HFF-Myc (cell line): ENCODE data around the gene CACNB3.

Source experiments
- DNase-seq: peaks from one replicate; pipeline ENCODE4 v3.0.0-alpha.2; 2011; ENCODE audit warnings: low read depth; ENCODE audit errors: extremely low read depth
- H3K4me3 ChIP-seq: replicated peaks from 2 replicates; pipeline ENCODE4 v1.5.1; 2011; ENCODE audit warnings: low read depth, mild to moderate bottlenecking, control low read depth, low read length
- CTCF ChIP-seq: IDR thresholded peaks from 2 replicates; pipeline ENCODE4 v1.5.1; 2012; ENCODE audit warnings: mild to moderate bottlenecking, low read depth, low read length, control low read depth; ENCODE audit errors: missing control alignments

The CACNB3 gene

GRCh38 chr12:48819986-48820725 lies 1.9 kb downstream of the CACNB3 start:
- no peak overlapping the region for H3K4me3 ChIP-seq
- DNase-seq: no peak
- TF ChIP-seq CTCF: no peak

DNA sequence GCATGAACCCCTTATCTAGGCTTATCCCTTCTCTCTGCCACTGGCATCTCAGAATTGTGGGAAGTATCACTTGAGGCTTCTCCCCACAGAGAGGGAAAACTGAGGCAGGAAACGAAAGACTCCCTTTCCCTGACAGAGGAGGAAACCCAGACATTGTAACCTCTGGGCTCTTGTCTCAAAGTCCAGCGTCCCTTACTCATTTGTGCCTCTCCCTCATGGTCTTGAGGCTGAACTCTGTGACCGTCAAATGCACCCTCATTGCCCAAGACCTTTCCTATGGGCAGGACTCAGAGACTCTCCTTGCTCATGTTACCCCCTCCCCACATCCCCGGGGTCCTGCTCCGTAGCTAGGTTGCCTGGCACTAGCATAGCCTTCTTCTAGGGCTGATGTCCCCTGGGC lies 3.8 kb downstream of the CACNB3 start:
- no peak overlapping the region for H3K4me3 ChIP-seq
- DNase-seq: no peak
- TF ChIP-seq CTCF: no peak

- DNase-seq: no peak
- no peak overlapping the region for H3K4me3 ChIP-seq
- TF ChIP-seq CTCF: no peak
Measured at GRCh38 chr12:48822711-48823110, 4.4 kb downstream of the CACNB3 start.

- no peak overlapping the region for H3K4me3 ChIP-seq
- TF ChIP-seq CTCF: no peak
- DNase-seq: no peak
Measured at GRCh38 chr12:48823281-48823680, 5.0 kb downstream of the CACNB3 start.

GRCh38 chr12:48824112-48824511 lies 5.8 kb downstream of the CACNB3 start:
- no peak overlapping the region for H3K4me3 ChIP-seq
- no peak for DNase-seq

GRCh38 chr12:48824905-48825304 lies 6.6 kb downstream of the CACNB3 start:
- TF ChIP-seq CTCF: no peak
- no peak for DNase-seq
- H3K4me3 ChIP-seq: no peak overlapping the region

More at GRCh38 chr12:48824112-48824511, 5.8 kb downstream of the CACNB3 start:
- TF ChIP-seq CTCF: no peak
